ENCODE measurements around the gene PRLR.

The PRLR gene

DNA sequence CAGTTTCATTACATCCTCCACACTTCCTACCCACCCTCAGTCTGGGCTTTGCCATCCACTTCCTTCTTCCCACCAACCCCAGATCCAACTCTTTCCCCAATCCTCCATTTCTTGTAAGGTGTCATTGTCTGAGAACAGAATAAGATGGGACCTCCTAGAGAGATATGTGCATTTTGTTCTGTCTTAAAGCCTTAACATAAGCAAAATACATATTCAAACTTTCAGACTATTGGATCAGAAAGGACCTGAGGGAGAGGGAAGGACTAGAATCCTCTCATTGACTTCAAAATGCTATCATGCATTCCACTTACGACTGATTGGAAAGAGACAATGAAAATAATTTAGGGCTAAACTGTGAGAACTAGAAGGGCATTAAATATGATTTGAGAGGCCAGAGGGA lies 225.5 kb downstream of the PRLR start:
- ATAC-seq (replicated peaks) (no peak), DNase-seq (no peak)
- no peak overlapping the region for H3K27ac Mint-ChIP-seq
- H3K4me3 Mint-ChIP-seq: no peak overlapping the region
- no peaks in the 10 kb centered on the region for H3K9me3 Mint-ChIP-seq
- H3K4me1 Mint-ChIP-seq (ENCODE audit: low read depth in 2 of 2): no peaks in the 10 kb centered on the region
- peaks cover 3% of the 10 kb centered on the region for H3K36me3 Mint-ChIP-seq (ENCODE audit: insufficient read depth)
- H3K27me3 Mint-ChIP-seq: peaks cover 38 to 53% of the 10 kb centered on the region in 2 donors

GRCh38 chr5:35004200-35004599 lies 226.1 kb downstream of the PRLR start:
- ATAC-seq (replicated peaks) (no peak), DNase-seq (no peak)
- peaks cover 3% of the 10 kb centered on the region for H3K36me3 Mint-ChIP-seq (ENCODE audit: insufficient read depth)
- H3K27ac Mint-ChIP-seq: no peak overlapping the region
- H3K27me3 Mint-ChIP-seq: peaks cover 34 to 48% of the 10 kb centered on the region in 2 donors
- H3K4me3 Mint-ChIP-seq: no peak overlapping the region
- no peaks in the 10 kb centered on the region for H3K4me1 Mint-ChIP-seq (ENCODE audit: low read depth in 2 of 2)
- H3K9me3 Mint-ChIP-seq: no peaks in the 10 kb centered on the region

DNA sequence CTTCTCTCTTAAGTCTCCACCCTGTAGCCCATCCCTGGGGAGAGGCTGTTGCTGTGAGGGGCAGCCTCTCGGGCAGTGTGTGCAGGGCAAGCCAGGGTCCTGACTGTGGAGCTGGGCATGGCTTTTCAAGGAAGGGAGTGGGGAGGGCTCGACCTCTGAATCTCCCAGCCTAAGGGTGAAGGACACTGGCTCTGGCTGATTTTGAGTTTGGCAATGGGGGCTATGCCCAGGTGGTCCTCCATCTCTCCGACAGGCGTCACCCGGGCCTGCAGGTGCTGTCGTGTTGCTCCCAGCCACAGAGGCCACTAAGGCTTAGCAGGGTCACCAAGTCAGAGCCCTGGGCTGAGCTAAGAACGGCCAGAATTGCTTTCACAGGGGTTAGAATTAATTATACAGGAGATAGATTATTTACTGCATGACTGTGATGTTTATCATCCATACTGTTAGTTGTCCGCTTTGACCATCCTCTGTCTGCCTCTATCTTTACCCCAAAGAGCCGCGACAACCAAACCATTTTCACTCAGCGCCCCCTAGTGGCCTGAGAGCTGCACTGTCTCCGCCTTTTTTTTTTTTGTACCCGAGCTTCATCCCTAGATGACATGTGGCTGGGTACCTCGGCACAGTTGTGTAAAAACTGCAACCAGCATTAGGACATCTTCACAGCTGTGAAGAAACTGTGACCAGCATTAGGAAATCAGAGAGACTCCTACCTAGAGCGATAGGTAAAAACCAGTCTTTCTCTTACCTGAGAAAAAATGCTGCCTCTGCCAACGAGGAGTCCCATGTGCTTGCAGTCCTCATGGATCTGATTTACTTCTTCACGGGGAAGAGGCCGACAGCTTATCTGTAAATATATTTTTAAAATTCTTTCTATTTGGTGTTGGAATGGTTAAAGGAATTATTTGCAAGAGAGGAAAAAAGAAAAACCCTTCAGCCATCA lies 227.0 kb downstream of the PRLR start:
- Mint-ChIP-seq H3K27me3 (peaks cover 28 to 46% of the 10 kb centered on the region in 2 donors), H3K36me3 (ENCODE audit: insufficient read depth) (peaks cover 3% of the 10 kb centered on the region), H3K4me1 (ENCODE audit: low read depth in 2 of 2) (no peaks in the 10 kb centered on the region), H3K4me3 (no peak overlapping the region), H3K27ac (no peak overlapping the region), H3K9me3 (no peaks in the 10 kb centered on the region)
- DNase-seq (peak; percentile 31 to 46 (median 32)), ATAC-seq (replicated peaks) (peak; percentile 40)

DNA sequence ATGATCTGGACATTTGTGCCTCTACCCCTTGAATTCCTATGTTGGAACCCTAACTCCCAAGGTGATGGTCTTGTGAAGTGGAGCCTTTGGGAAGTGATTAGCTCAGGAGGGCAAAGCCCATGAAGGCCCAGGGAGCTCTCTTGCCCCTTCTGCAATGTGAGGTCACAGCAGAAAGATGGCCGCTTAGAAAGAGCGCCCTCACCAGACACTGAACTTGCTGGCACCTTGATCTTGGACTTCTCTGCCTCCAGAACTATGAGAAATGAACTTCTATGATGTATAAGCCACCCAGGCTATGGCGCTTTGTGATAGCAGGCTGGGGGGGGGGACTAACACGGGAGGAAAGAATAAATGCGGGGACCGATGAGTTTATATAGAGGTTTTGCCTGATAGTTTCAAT lies 227.8 kb downstream of the PRLR start:
- DNase-seq (no peak), ATAC-seq (replicated peaks) (no peak)
- H3K9me3 Mint-ChIP-seq: no peaks in the 10 kb centered on the region
- no peak overlapping the region for H3K4me3 Mint-ChIP-seq
- no peaks in the 10 kb centered on the region for H3K4me1 Mint-ChIP-seq (ENCODE audit: low read depth in 2 of 2)
- H3K27me3 Mint-ChIP-seq: peaks cover 19 to 42% of the 10 kb centered on the region in 2 donors
- H3K27ac Mint-ChIP-seq: no peak overlapping the region
- peaks cover 3% of the 10 kb centered on the region for H3K36me3 Mint-ChIP-seq (ENCODE audit: insufficient read depth)

GRCh38 chr5:35001842-35002241 lies 228.4 kb downstream of the PRLR start:
- DNase-seq (no peak), ATAC-seq (replicated peaks) (no peak)
- peaks cover 3% of the 10 kb centered on the region for H3K36me3 Mint-ChIP-seq (ENCODE audit: insufficient read depth)
- H3K4me1 Mint-ChIP-seq (ENCODE audit: low read depth in 2 of 2): no peaks in the 10 kb centered on the region
- peaks cover 15 to 38% of the 10 kb centered on the region in 2 donors for H3K27me3 Mint-ChIP-seq
- no peak overlapping the region for H3K4me3 Mint-ChIP-seq
- H3K9me3 Mint-ChIP-seq: no peaks in the 10 kb centered on the region
- no peak overlapping the region for H3K27ac Mint-ChIP-seq
